GM21529 (cell line): Measurements from ENCODE around the gene ARMC9.

Experiments used
- ATAC-seq: cut with Tn5 transposase; IDR thresholded peaks from one replicate; pipeline ENCODE4 v1.9.1; 2021; ENCODE audit not compliant: unreplicated experiment

The ARMC9 gene

DNA sequence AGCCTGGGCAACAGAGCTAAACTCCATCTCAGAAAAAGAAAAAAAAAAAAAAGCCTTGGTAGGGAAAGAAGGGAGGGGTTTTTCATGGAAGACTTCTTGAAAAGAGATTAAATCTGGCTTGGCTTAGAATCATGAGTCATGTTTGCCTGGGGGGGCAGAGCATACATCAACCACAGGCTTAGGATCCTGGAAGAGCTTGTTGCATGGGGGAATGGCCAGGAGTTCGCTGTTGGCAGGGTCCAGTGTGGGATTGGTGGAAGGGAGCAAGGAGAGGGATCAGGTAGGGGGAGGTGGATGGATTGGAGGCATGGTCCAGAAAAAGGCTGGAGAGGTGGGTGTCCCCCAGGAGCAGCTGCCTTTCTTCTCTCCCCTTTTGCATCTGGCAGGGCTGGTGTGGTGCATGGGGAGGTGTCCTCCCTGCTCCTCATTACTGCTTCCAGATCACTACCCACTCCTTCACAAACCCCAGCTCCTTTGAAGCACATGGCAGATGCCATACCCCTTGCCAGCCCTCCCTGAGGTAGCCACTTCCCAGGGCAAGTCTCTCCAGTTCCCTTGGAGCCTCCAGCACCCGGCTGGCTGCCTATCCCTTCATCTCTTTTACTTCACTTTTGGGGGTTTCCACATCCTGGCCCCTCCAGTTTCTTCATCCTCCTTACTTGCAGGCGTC lies 2.5 kb downstream of the ARMC9 start:
- ATAC-seq = no peak

DNA sequence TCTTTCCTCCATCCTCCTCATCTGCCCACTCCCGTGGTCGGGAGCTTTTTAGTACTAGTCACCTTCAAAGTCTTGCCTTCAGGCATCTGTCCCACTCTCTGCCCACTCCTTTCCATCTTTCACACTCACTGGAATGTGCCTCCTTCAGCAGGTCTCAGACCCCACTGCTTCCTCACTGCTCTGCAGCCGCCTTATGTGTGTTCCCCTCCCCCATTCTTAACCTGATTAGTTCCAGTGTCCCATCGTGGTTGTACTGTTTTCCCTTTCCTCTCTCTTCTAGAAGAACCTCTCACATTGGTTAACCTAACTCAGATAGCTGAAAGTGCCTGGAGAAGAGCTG lies 3.0 kb downstream of the ARMC9 start:
- no peak for ATAC-seq

DNA sequence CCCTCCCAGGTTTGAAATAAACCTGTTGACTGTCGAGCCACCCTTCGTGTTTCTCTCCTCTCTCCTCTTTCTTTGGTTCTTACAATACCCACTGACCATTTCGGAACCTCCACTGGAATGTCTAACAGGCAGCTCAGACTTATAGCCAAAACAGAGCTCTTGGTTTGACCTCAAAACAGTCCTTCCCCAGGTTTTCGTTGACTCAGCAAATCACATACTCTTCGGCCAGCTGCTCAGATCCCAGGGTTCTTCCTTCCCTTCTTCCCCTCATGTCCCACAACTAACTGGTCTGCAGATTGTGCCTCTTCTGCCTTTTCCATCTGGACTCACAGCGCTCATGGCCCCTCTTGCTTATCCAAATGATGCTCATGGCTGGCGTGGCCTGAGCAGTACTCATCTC lies 4.7 kb downstream of the ARMC9 start:
- no peak for ATAC-seq

- no peak for ATAC-seq
Measured at GRCh38 chr2:231204146-231204545, 5.7 kb downstream of the ARMC9 start.

- no peak for ATAC-seq
Measured at GRCh38 chr2:231204581-231204980, 6.2 kb downstream of the ARMC9 start.

GRCh38 chr2:231207734-231208133 lies 9.3 kb downstream of the ARMC9 start:
- no peak for ATAC-seq

DNA sequence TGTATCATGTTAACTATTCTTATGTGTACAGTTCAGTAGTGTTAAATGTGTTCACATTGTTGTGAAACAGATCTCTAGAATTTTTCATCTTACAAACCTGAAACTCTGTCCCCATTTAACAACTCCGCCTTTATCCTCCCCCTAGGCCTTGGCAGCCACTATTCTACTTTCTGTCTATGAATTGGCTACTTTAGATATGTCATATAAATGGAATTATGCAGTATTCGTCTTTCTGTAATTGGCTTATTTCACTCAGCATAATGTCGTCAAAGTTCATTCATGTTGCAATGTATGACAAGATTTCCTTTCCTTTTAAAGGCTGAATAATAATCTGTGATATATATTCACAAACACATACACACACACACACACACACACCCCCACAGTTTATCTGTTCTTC lies 12.4 kb downstream of the ARMC9 start:
- no peak for ATAC-seq

GRCh38 chr2:231211486-231211885 lies 13.1 kb downstream of the ARMC9 start:
- ATAC-seq = no peak

DNA sequence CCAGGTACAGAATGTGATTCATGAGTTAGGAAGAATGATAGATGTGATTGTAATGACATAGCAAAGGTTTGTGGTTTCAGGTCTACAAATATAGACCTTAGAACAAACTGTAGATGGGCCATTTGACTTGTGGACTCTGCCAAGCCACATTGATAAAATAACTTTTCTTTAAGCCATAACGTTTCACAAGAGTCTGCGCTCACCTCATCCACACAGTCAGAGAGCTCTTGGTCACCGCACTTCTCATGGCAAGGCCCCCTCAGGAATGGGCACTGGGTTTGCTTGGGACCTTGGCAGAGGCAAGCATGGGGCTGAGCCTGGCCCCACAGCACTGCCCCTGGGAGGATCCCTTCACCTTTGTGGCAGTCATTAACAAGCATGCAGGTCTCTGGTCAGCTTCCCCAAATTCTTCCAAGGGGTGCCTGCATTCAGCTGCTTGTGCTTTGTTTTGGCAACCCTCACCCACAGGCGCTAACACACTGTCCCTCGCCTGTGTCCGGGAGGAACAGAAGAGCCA lies 14.0 kb downstream of the ARMC9 start:
- no peak for ATAC-seq

DNA sequence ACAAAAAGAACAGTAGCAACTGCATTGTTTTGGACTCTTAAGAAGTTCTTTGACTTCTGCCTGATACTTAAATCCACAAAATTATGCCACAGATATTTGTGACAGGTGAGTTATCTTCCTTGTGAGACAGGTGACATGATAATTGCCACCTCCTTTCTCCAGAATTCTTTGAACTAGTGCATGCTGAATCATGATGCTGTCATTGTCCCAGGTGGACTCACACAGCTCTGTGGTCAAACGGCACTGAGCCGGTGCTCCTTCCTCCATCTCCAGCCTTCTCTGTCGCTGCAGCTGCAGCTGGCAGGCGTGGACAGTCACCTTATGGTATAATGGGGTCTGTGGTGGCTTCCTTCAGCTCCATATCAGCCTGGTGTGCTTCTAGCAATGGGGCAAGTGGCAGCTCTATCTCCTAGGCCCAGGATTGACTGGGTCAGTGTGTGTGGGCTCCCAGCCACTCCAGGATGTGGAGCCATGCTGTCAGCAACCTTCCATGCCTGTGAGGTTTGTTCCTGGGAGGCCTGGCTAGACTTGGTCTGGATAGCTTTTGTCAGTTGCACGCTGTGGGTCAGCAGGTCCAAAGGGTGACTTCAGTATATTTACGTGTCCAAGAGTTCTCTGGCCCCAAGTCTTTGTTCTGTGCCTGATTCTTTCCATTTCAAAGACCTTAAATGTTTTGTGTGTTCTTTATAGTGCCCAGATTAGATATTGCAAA lies 15.7 kb downstream of the ARMC9 start:
- ATAC-seq = no peak

GRCh38 chr2:231218366-231218765 lies 19.9 kb downstream of the ARMC9 start:
- ATAC-seq = no peak

DNA sequence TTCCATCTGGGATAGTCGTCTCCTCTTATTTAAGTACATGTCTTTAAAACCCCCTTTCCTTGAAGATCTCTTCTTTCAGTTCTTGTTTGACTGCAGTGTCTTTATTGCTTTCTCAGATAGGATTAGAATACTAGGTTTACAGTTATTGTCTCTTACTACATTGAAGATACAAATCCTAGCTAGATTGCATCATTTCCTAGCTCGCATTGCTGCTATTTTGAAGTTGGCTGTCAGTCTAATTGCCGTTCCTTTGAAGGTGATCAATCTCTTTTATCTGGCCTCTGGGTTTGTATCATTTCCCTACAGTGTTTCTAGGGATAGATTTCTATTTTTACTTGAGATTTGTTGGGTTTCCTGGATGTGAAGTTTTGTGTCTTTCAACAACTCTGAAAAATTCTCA lies 20.9 kb downstream of the ARMC9 start:
- ATAC-seq = no peak

DNA sequence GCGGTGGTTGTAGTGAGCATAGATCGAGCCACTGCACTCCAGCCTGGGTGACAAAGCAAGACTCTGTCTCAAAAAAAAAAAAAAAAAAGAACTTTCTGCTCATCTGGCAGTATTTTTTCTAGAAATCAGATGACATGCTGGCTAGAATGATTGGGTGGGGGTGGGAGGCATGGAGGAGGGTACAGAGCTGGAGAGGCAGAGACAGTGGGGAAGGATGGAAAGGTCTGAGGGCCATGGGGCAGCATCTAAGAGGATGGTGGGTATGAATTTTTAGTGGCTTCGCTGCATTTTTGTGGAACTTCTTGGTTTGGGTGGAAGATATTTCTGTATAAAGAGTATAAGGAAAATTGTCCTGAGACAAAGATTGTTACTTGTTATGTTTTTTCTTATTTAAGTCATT lies 23.3 kb downstream of the ARMC9 start:
- ATAC-seq = no peak

- peak; percentile 82 for ATAC-seq
Measured at GRCh38 chr2:231222318-231223000, 24.0 kb downstream of the ARMC9 start.

- ATAC-seq = no peak
Measured at GRCh38 chr2:231223001-231223375, 24.6 kb downstream of the ARMC9 start.

- no peak for ATAC-seq
Measured at GRCh38 chr2:231223458-231223976, 25.1 kb downstream of the ARMC9 start.

GRCh38 chr2:231227310-231228162 lies 29.1 kb downstream of the ARMC9 start:
- peak; percentile 59 for ATAC-seq

GRCh38 chr2:231228223-231228622 lies 29.8 kb downstream of the ARMC9 start:
- ATAC-seq = peak; percentile 78

- ATAC-seq = no peak
Measured at GRCh38 chr2:231228974-231229529, 30.6 kb downstream of the ARMC9 start.

- no peak for ATAC-seq
Measured at GRCh38 chr2:231235217-231235616, 36.8 kb downstream of the ARMC9 start.

GRCh38 chr2:231238689-231239088 lies 40.3 kb downstream of the ARMC9 start:
- no peak for ATAC-seq
